K562 (cell line): ENCODE measurements around the gene KISS1R. TPM values are rescaled to one million over a fixed set of nuclear protein-coding genes. Genes with fewer than 3 reads are reported as not detected.

Experiments
- ATAC-seq: fragments of 200-7000 bp; cut with Tn5 transposase; 3 replicates; pipeline ENCODE4 v1.9.1; 2020; ENCODE audit warnings: moderate library complexity
- BruUV-seq: library from RNA; stranded (reverse); fragments of 400-500 nt; replicated peaks from 2 replicates; lab custom pipeline; 2021; lab: Mats Ljungman, UMichigan
- CTCF ChIA-PET: fragments of 300-600 bp; formaldehyde crosslinking; extraction: SDS; loops from one replicate; lab custom pipeline; 2021; ENCODE audit warnings: low intra/inter-chr PET ratio; lab: Yijun Ruan, JAX
- POLR2A ChIA-PET: fragments of 300-600, 350-650 bp; sonication (Branson Sonifier 250); formaldehyde crosslinking; extraction: SDS; loops from one replicate; lab custom pipeline; 2021; ENCODE audit warnings: antibody characterized with exemption, inconsistent platforms; lab: Yijun Ruan, JAX
- DNase-seq, 4 experiments: peaks; one replicate each; pipeline versions ENCODE4 v3.0.0 to v3.0.0-alpha.2; 2011 to 2018; ENCODE audit warnings: low spot score in 3 of 4, mixed read lengths in 3 of 4; ENCODE audit errors: extremely low read depth in 1 of 4
- FAIRE-seq: peaks from 2 replicates; lab custom pipeline; 2011; peaks lifted over from hg19 to GRCh38; lab: Jason Lieb, UNC
- H2AFZ ChIP-seq: 2 replicates; pipeline ENCODE4 v1.6.0; 2011; ENCODE audit warnings: low read depth, low read length, control low read depth, inconsistent platforms
- H3K27ac ChIP-seq: fragments of 200-600 bp; 3 replicates; pipeline ENCODE4 v1.8.0; 2011; ENCODE audit warnings: low read depth, mild to moderate bottlenecking, control low read depth, inconsistent platforms, low read length, moderate library complexity, mixed read lengths; ENCODE audit errors: extremely low read depth
- H3K27me3 ChIP-seq, 2 experiments: fragments of 300-600 bp in 1 of 2; 2 replicates in 1 of 2; 3 replicates in 1 of 2; pipeline versions ENCODE4 v1.6.0 to v1.8.0; 2011; ENCODE audit warnings: inconsistent platforms in 2 of 2, low read length in 2 of 2, mild to moderate bottlenecking in 1 of 2, mixed read lengths in 1 of 2, moderate library complexity in 1 of 2; ENCODE audit not compliant: control insufficient read depth in 2 of 2, insufficient read depth in 2 of 2
- H3K36me3 ChIP-seq: fragments of 300-600 bp; 3 replicates; pipeline ENCODE4 v1.8.0; 2011; ENCODE audit warnings: mild to moderate bottlenecking, low read length, inconsistent platforms; ENCODE audit not compliant: control insufficient read depth, insufficient read depth
- H3K4me1 ChIP-seq, 2 experiments: fragments of 200-600 bp in 1 of 2; replicated peaks in 1 of 2; 2 replicates in 1 of 2; 3 replicates in 1 of 2; pipeline versions ENCODE4 v1.5.1 to v1.8.0; 2011; ENCODE audit warnings: inconsistent platforms in 2 of 2, low read length in 2 of 2, mild to moderate bottlenecking in 1 of 2, mixed read lengths in 1 of 2, moderate library complexity in 1 of 2; ENCODE audit not compliant: control insufficient read depth in 2 of 2, insufficient read depth in 2 of 2
- H3K4me2 ChIP-seq: 2 replicates; pipeline ENCODE4 v1.6.1; 2011; ENCODE audit warnings: low read length, control low read depth, inconsistent platforms, mixed read lengths; ENCODE audit not compliant: insufficient read depth
- H3K4me3 ChIP-seq: fragments of 200-600 bp; sonication (generic), shearing (Covaris generic); 2 replicates; pipeline ENCODE4 v1.5.1; 2016; ENCODE audit warnings: control low read depth, inconsistent platforms
- H3K79me2 ChIP-seq: fragments of 200-600 bp; 3 replicates; pipeline ENCODE4 v1.8.0; 2011; ENCODE audit warnings: low read length, inconsistent platforms; ENCODE audit not compliant: control insufficient read depth, insufficient read depth
- H3K9ac ChIP-seq, 2 experiments: 2 replicates each; pipeline versions ENCODE4 v1.6.0 to v1.6.1; 2011; ENCODE audit warnings: low read depth in 2 of 2, low read length in 2 of 2, control low read depth in 1 of 2, inconsistent platforms in 1 of 2, mild to moderate bottlenecking in 1 of 2, mixed read lengths in 1 of 2; ENCODE audit not compliant: insufficient read depth in 1 of 2
- H3K9me1 ChIP-seq: one replicate; pipeline ENCODE4 v1.6.0; 2011; ENCODE audit warnings: inconsistent platforms, mild to moderate bottlenecking, low read length, moderate library complexity; ENCODE audit not compliant: control insufficient read depth, insufficient read depth
- H3K9me3 ChIP-seq: replicated peaks from 2 replicates; pipeline ENCODE4 v1.5.1; 2011; ENCODE audit warnings: low read depth, low read length, inconsistent platforms; ENCODE audit not compliant: control insufficient read depth, insufficient read depth
- H4K20me1 ChIP-seq: replicated peaks from 2 replicates; pipeline ENCODE4 v1.6.1; 2011; ENCODE audit warnings: low read length, inconsistent platforms, mixed read lengths; ENCODE audit not compliant: control insufficient read depth, insufficient read depth
- CREB3L1 ChIP-seq: fragments of 450-650 bp; IDR thresholded peaks from 2 replicates; pipeline ENCODE4 v1.6.1; 2014; ENCODE audit warnings: low read depth, mild to moderate bottlenecking, moderate library complexity, borderline replicate concordance
- CREB5 ChIP-seq: fragments of 250-450 bp; sonication (Bioruptor Pico); IDR thresholded peaks from 2 replicates; pipeline ENCODE4 v1.5.0; 2020; ENCODE audit warnings: mild to moderate bottlenecking
- ELF1 ChIP-seq: fragments of 200-800 bp; sonication (Bioruptor generic); IDR thresholded peaks from 2 replicates; pipeline ENCODE4 v1.6.1; 2016; ENCODE audit warnings: missing genetic modification characterization, missing compliant biosample characterization
- HNRNPLL ChIP-seq: fragments of 200-400 bp; formaldehyde crosslinking; IDR thresholded peaks from 2 replicates; pipeline ENCODE4 v1.6.1; 2017; ENCODE audit warnings: low read length, low read depth, mild to moderate bottlenecking; ENCODE audit not compliant: poor library complexity, severe bottlenecking
- KLF16 ChIP-seq: IDR thresholded peaks from 2 replicates; pipeline ENCODE4 v1.6.1; 2016; ENCODE audit warnings: antibody characterized with exemption
- MLX ChIP-seq, 2 experiments: fragments of 450-650 bp in 1 of 2; sonication (generic) in 1 of 2; formaldehyde crosslinking; conservative IDR thresholded peaks; 2 replicates each; pipeline versions ENCODE4 v1.4.0 to v1.8.1; 2020 to 2022; ENCODE audit warnings: mild to moderate bottlenecking in 1 of 2, missing genetic modification reagents in 1 of 2
- NR4A1 ChIP-seq, 2 experiments: fragments of 250-450 bp in 1 of 2; fragments of 450-650 bp in 1 of 2; sonication (Bioruptor Pico) in 1 of 2; IDR thresholded peaks; 2 replicates each; pipeline versions ENCODE4 v1.4.0 to v1.6.1; 2016 to 2020; ENCODE audit warnings: mild to moderate bottlenecking in 2 of 2, missing compliant biosample characterization in 1 of 2, missing genetic modification characterization in 1 of 2, moderate library complexity in 1 of 2
- PHB ChIP-seq: fragments of 250-450 bp; sonication (Bioruptor Pico); IDR thresholded peaks from 2 replicates; pipeline ENCODE4 v1.5.0; 2021
- STAG1 ChIP-seq: sonication (generic); formaldehyde crosslinking; IDR thresholded peaks from 2 replicates; pipeline ENCODE4 v1.5.0; 2020; ENCODE audit warnings: missing genetic modification reagents, borderline replicate concordance
- ZFP1 ChIP-seq: fragments of 450-650 bp; formaldehyde crosslinking; IDR thresholded peaks from 2 replicates; pipeline ENCODE4 v1.4.0; 2020; ENCODE audit warnings: mild to moderate bottlenecking, mixed read lengths
- ZNF609 ChIP-seq: sonication (generic); formaldehyde crosslinking; IDR thresholded peaks from 2 replicates; pipeline ENCODE4 v1.8.1; 2023; ENCODE audit warnings: missing genetic modification reagents, mild to moderate bottlenecking, borderline replicate concordance
- ZNF740 ChIP-seq, 3 experiments: fragments of 200-800 bp in 1 of 3; sonication (Bioruptor generic) in 1 of 3; sonication (generic) in 1 of 3; formaldehyde crosslinking in 1 of 3; IDR thresholded peaks; 2 replicates each; pipeline versions ENCODE4 v1.6.1 to v1.8.0; 2016 to 2022; ENCODE audit warnings: mild to moderate bottlenecking in 2 of 3, missing compliant biosample characterization in 2 of 3, missing genetic modification characterization in 2 of 3, missing genetic modification reagents in 1 of 3
- WGBS: fragments of 100-300 bp; shearing (Covaris generic); methylation state at CpG from one replicate; pipeline ENCODE4 v1.1.6; 2016; ENCODE audit warnings: low coverage, mixed read lengths; ENCODE audit not compliant: insufficient coverage; ENCODE audit errors: missing lambda C conversion rate; 5-methylcytosine and 5-hydroxymethylcytosine counted together
- in situ Hi-C: fragments of 300-500 bp; cut with MboI; formaldehyde crosslinking; loops from 4 replicates; pipeline ENCODE4 v1.15.0; 2018; ENCODE audit warnings: inconsistent platforms, mixed read lengths
- intact Hi-C: fragments of 100-400 bp; cut with micrococcal nuclease; formaldehyde crosslinking; loops from 2 replicates; pipeline ENCODE4 v1.14.2; 2022
- polyA plus RNA-seq, 8 experiments: library from polyadenylated mRNA; depleted of rRNA in 4 of 8; stranded (reverse) in 5 of 8; unstranded in 3 of 8; fragments of >200 nt; fragmentation: Nextera tagmentation in 2 of 8; fragmentation: Illumina TruSeq in 1 of 8; extraction: Ambion mirVana in 2 of 8; extraction: Trizol in 1 of 8; gene quantifications; 2 replicates each; pipeline versions ENCODE4 v1.2.1 to v1.2.3, GENCODE V29; 2011 to 2014; ENCODE audit warnings: inconsistent platforms in 1 of 8, missing spikeins in 1 of 8
- total RNA-seq, 7 experiments: library from RNA; depleted of rRNA in 6 of 7; stranded (reverse); fragments of >200 nt in 6 of 7; fragmentation: Illumina TruSeq in 2 of 7; extraction: Trizol in 2 of 7; gene quantifications; 2 replicates each; pipeline versions ENCODE4 v1.2.1 to v1.2.3, GENCODE V29; 2011 to 2021; ENCODE audit warnings: low replicate concordance in 1 of 7

The KISS1R gene
- total and polyA plus RNA-seq, 9 of the 15 experiments (the other 6 are each of a cell fraction or from before 2014, with no cell fraction given): 0.37 to 39.4 (median 2.0) TPM

GRCh38 chr19:900043-900301, 17.2 kb upstream of the KISS1R start:
- Histone ChIP-seq H2AFZ (no peak overlapping the region), H3K27ac (no peak overlapping the region; the same call in 2 of the 3 replicates), H3K27me3 (no peaks in the 10 kb centered on the region), H3K9me3 (no peaks in the 10 kb centered on the region), H3K79me2 (peaks cover 47% of the 10 kb centered on the region), H3K9ac (peak overlapping the region in 1 of 2 experiments; percentile 61; a peak in 2 of 4 replicates), H3K4me1 (peaks cover 37 to 77% of the 10 kb centered on the region in 2 experiments), H3K36me3 (peaks cover 64% of the 10 kb centered on the region; the same call in 2 of the 3 replicates), H3K4me3 (no peak overlapping the region), H3K9me1 (peaks cover 5% of the 10 kb centered on the region), H3K4me2 (peak overlapping the region; percentile 24; the same call in 1 of the 2 replicates), H4K20me1 (peaks cover 12% of the 10 kb centered on the region)
- FAIRE-seq: no peak
- 44% methylated on average over 15 of the region's 15 CpGs for WGBS
- ChIA-PET POLR2A (no interaction called here), CTCF (no interaction called here)
- intact Hi-C loops (no loop called here), in situ Hi-C loops (no loop called here)
- BruUV-seq: no TSS peak
- ATAC-seq: peak; percentile 46
- no peak for DNase-seq
- TF ChIP-seq STAG1 (CRISPR knock-in tag): no peak
- no peak for TF ChIP-seq ZNF609 (CRISPR knock-in tag)
- peak; percentile 44; the same call in 1 of the 2 replicates for TF ChIP-seq ZNF740 (CRISPR knock-in tag; IDR thresholded peaks at IDR 0.05)
- no peak for TF ChIP-seq ZNF740 (tag; IDR thresholded peaks at IDR 0.05)
- TF ChIP-seq HNRNPLL: no peak
- TF ChIP-seq CREB3L1: no peak
- TF ChIP-seq ZFP1: no peak
- no peak for TF ChIP-seq CREB5 (CRISPR knock-in tag)
- TF ChIP-seq NR4A1 (CRISPR knock-in tag; IDR thresholded peaks at IDR 0.05): no peak
- no peak for TF ChIP-seq NR4A1 (tag; IDR thresholded peaks at IDR 0.05)
- TF ChIP-seq PHB (CRISPR knock-in tag): no peak
- no peak for TF ChIP-seq ELF1 (tag)
- no peak for TF ChIP-seq KLF16
- no peak for TF ChIP-seq MLX (CRISPR knock-in tag; conservative IDR thresholded peaks at IDR 0.05)
